SK-N-SH treated with all-trans-retinoic acid at 6 μM for 48 hours (cell line): ENCODE results near the gene CCL18.

ENCODE experiments used
- ARNTL ChIP-seq: fragments of 450-650 bp; formaldehyde crosslinking; IDR thresholded peaks from 2 replicates; pipeline ENCODE4 v1.5.0; 2020; ENCODE audit warnings: low read depth, mild to moderate bottlenecking, moderate library complexity, borderline replicate concordance
- GLIS3 ChIP-seq: fragments of 250-450 bp; sonication (Bioruptor Pico); IDR thresholded peaks from 2 replicates; pipeline ENCODE4 v1.5.0; 2020; ENCODE audit warnings: mild to moderate bottlenecking, moderate library complexity
- ISL1 ChIP-seq: fragments of 250-450 bp; sonication (Bioruptor Pico); IDR thresholded peaks from 2 replicates; pipeline ENCODE4 v2.1.2; 2022; ENCODE audit warnings: mild to moderate bottlenecking, moderate library complexity
- OSR1 ChIP-seq: fragments of 250-450 bp; sonication (Bioruptor Pico); IDR thresholded peaks from 2 replicates; pipeline ENCODE4 v1.8.0; 2022; ENCODE audit warnings: moderate library complexity, mild to moderate bottlenecking, inconsistent platforms
- RARB ChIP-seq: fragments of 250-450 bp; sonication (Bioruptor Pico); IDR thresholded peaks from 2 replicates; pipeline ENCODE4 v1.8.0; 2021; ENCODE audit warnings: mild to moderate bottlenecking, moderate library complexity
- ZC3H10 ChIP-seq: fragments of 250-450 bp; sonication (Bioruptor Pico); IDR thresholded peaks from 2 replicates; pipeline ENCODE4 v1.5.1; 2021; ENCODE audit warnings: mild to moderate bottlenecking, moderate library complexity
- ZFP3 ChIP-seq: fragments of 250-450 bp; sonication (Bioruptor Pico); IDR thresholded peaks from 2 replicates; pipeline ENCODE4 v1.5.0; 2020; ENCODE audit warnings: mild to moderate bottlenecking, moderate library complexity
- ZFP30 ChIP-seq: fragments of 450-650 bp; formaldehyde crosslinking; IDR thresholded peaks from 2 replicates; pipeline ENCODE4 v1.5.0; 2022; ENCODE audit warnings: mild to moderate bottlenecking, moderate library complexity
- ZNF565 ChIP-seq: fragments of 450-650 bp; formaldehyde crosslinking; conservative IDR thresholded peaks from 2 replicates; pipeline ENCODE4 v1.5.0; 2020; ENCODE audit warnings: low read depth, mild to moderate bottlenecking, moderate library complexity
- ZNF70 ChIP-seq: fragments of 450-650 bp; formaldehyde crosslinking; IDR thresholded peaks from 2 replicates; pipeline ENCODE4 v1.5.0; 2020; ENCODE audit warnings: mild to moderate bottlenecking, moderate library complexity
- ZNF8 ChIP-seq: fragments of 450-650 bp; formaldehyde crosslinking; IDR thresholded peaks from 2 replicates; pipeline ENCODE4 v1.5.0; 2020; ENCODE audit warnings: mild to moderate bottlenecking, moderate library complexity
- TF ChIP-seq, protein P1 (sequence below): fragments of 250-450 bp; sonication (Bioruptor Pico); IDR thresholded peaks from 2 replicates; pipeline ENCODE4 v1.8.0; 2020; ENCODE audit warnings: mild to moderate bottlenecking, moderate library complexity, borderline replicate concordance
- TF ChIP-seq, protein P2 (sequence below): fragments of 250-450 bp; sonication (Bioruptor Pico); IDR thresholded peaks from 2 replicates; pipeline ENCODE4 v1.8.0; 2021; ENCODE audit warnings: low read depth, mild to moderate bottlenecking, moderate library complexity, borderline replicate concordance

DNA sequence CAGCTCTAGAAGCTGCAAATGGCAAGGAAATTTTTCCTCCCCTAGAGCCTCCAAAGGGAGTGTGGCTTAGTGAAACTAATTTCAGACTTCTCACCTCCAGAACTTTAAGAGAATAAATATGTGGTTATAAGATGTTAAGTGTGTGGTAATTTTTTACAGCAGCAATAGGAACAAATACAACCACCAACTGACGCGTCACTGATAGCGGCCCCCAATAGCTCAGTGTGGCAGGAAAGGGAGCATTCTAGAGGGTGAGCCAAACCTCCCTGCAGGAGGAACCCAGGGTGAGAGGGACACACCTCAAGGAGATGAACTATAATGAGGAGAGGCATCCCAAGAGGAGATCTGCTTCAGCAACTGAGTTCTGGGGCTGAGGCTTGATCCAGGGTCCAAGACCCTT, 43.6 kb downstream of the CCL18 start:
- TF ChIP-seq ARNTL (CRISPR knock-in tag) (no peak), ZNF70 (CRISPR knock-in tag) (no peak), ZFP30 (CRISPR knock-in tag) (no peak), ZFP3 (CRISPR knock-in tag) (no peak), OSR1 (CRISPR knock-in tag) (no peak), ISL1 (no peak), GLIS3 (CRISPR knock-in tag) (no peak), ZC3H10 (CRISPR knock-in tag) (no peak), ZNF565 (CRISPR knock-in tag) (no peak), ZNF8 (no peak), RARB (CRISPR knock-in tag) (no peak)
- TF ChIP-seq, protein P1, sequence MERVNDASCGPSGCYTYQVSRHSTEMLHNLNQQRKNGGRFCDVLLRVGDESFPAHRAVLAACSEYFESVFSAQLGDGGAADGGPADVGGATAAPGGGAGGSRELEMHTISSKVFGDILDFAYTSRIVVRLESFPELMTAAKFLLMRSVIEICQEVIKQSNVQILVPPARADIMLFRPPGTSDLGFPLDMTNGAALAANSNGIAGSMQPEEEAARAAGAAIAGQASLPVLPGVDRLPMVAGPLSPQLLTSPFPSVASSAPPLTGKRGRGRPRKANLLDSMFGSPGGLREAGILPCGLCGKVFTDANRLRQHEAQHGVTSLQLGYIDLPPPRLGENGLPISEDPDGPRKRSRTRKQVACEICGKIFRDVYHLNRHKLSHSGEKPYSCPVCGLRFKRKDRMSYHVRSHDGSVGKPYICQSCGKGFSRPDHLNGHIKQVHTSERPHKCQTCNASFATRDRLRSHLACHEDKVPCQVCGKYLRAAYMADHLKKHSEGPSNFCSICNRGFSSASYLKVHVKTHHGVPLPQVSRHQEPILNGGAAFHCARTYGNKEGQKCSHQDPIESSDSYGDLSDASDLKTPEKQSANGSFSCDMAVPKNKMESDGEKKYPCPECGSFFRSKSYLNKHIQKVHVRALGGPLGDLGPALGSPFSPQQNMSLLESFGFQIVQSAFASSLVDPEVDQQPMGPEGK: no peak
- TF ChIP-seq, protein P2, sequence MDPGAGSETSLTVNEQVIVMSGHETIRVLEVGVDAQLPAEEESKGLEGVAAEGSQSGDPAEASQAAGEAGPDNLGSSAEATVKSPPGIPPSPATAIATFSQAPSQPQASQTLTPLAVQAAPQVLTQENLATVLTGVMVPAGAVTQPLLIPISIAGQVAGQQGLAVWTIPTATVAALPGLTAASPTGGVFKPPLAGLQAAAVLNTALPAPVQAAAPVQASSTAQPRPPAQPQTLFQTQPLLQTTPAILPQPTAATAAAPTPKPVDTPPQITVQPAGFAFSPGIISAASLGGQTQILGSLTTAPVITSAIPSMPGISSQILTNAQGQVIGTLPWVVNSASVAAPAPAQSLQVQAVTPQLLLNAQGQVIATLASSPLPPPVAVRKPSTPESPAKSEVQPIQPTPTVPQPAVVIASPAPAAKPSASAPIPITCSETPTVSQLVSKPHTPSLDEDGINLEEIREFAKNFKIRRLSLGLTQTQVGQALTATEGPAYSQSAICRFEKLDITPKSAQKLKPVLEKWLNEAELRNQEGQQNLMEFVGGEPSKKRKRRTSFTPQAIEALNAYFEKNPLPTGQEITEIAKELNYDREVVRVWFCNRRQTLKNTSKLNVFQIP (CRISPR knock-in tag): no peak
